ENCODE data around the gene SFMBT1. TPM values are rescaled to one million over a fixed set of nuclear protein-coding genes. Genes with fewer than 3 reads are reported as not detected.

SFMBT1 gene
- polyA plus RNA-seq, 2 of the 4 experiments (the other 2 are of a cell fraction), result 7.0 to 9.9 TPM

DNA sequence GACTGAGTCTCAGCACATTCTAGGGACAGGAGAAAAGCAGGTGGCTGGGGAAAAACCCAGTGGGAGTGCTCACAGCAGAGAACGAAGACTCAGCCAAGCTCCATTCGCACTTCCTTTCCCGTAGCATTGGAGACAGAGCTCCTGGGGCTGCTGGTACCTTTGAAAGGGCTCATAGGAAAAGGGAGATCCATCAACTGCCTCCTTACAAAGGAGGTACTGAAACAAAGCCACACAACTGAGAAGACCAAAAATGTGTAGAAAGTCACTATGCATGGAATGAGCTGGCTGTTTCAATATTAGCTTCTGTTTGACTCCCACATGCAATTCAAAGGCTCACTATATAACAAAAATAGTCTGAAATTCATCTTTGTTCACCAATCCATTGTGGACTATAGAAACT lies 165.4 kb downstream of the SFMBT1 start:
- no peak overlapping the region for H3K4me2 ChIP-seq
- ChIA-PET CTCF (interaction anchor here (1.1 kb wide), 1 partner anchor 55 kb away, joined by 3 read pairs; no protein-coding TSS in a partner anchor), POLR2A (no interaction called here)
- no peaks in the 10 kb centered on the region for H3K9me3 ChIP-seq
- H3K4me3 ChIP-seq, result no peak overlapping the region
- ATAC-seq (no peak), DNase-seq (ENCODE audit: low read depth in 1 of 2, low spot score in 1 of 2) (no peak), FAIRE-seq (no peak)
- no peak overlapping the region for H3K27ac ChIP-seq
- 93% methylated on average over 3 of the region's 3 CpGs for WGBS (ENCODE audit: missing lambda C conversion rate)
- H3K4me1 ChIP-seq, result no peaks in the 10 kb centered on the region
- TF ChIP-seq CHD2 (IDR thresholded peaks at IDR 0.05; ENCODE audit: low read length, partially characterized antibody) (no peak), HOXB5 (CRISPR knock-in tag; IDR thresholded peaks at IDR 0.05) (no peak), ESRRA (IDR thresholded peaks at IDR 0.05; ENCODE audit: borderline replicate concordance, low read length) (no peak), BHLHE40 (IDR thresholded peaks at IDR 0.05; ENCODE audit: low read depth, low read length) (no peak), RCOR1 (IDR thresholded peaks at IDR 0.05; ENCODE audit: low read depth, low read length) (no peak), ZNF302 (CRISPR knock-in tag; IDR thresholded peaks at IDR 0.05) (no peak), NR3C1 (IDR thresholded peaks at IDR 0.05) (no peak), POLR2A (IDR thresholded peaks at IDR 0.05; ENCODE audit: low read length) (no peak), ZC3H11A (IDR thresholded peaks at IDR 0.05) (no peak), FOXS1 (CRISPR knock-in tag; IDR thresholded peaks at IDR 0.05) (no peak), EP300 (IDR thresholded peaks at IDR 0.05) (no peak), SMC3 (IDR thresholded peaks at IDR 0.05) (no peak), GATA3 (IDR thresholded peaks at IDR 0.05; ENCODE audit: borderline replicate concordance) (no peak)
- TF ChIP-seq, protein P1, sequence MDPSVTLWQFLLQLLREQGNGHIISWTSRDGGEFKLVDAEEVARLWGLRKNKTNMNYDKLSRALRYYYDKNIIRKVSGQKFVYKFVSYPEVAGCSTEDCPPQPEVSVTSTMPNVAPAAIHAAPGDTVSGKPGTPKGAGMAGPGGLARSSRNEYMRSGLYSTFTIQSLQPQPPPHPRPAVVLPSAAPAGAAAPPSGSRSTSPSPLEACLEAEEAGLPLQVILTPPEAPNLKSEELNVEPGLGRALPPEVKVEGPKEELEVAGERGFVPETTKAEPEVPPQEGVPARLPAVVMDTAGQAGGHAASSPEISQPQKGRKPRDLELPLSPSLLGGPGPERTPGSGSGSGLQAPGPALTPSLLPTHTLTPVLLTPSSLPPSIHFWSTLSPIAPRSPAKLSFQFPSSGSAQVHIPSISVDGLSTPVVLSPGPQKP (IDR thresholded peaks at IDR 0.05; ENCODE audit: low read depth, low read length), result no peak
- TF ChIP-seq, protein P2, sequence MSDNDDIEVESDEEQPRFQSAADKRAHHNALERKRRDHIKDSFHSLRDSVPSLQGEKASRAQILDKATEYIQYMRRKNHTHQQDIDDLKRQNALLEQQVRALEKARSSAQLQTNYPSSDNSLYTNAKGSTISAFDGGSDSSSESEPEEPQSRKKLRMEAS (IDR thresholded peaks at IDR 0.05), result no peak
- TF ChIP-seq, protein P3, sequence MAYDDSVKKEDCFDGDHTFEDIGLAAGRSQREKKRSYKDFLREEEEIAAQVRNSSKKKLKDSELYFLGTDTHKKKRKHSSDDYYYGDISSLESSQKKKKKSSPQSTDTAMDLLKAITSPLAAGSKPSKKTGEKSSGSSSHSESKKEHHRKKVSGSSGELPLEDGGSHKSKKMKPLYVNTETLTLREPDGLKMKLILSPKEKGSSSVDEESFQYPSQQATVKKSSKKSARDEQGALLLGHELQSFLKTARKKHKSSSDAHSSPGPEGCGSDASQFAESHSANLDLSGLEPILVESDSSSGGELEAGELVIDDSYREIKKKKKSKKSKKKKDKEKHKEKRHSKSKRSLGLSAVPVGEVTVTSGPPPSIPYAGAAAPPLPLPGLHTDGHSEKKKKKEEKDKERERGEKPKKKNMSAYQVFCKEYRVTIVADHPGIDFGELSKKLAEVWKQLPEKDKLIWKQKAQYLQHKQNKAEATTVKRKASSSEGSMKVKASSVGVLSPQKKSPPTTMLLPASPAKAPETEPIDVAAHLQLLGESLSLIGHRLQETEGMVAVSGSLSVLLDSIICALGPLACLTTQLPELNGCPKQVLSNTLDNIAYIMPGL (CRISPR knock-in tag; IDR thresholded peaks at IDR 0.05; ENCODE audit: borderline replicate concordance), result no peak
- TF ChIP-seq, protein P4, sequence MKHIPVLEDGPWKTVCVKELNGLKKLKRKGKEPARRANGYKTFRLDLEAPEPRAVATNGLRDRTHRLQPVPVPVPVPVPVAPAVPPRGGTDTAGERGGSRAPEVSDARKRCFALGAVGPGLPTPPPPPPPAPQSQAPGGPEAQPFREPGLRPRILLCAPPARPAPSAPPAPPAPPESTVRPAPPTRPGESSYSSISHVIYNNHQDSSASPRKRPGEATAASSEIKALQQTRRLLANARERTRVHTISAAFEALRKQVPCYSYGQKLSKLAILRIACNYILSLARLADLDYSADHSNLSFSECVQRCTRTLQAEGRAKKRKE (CRISPR knock-in tag; IDR thresholded peaks at IDR 0.05; ENCODE audit: low read depth), result no peak
- TF ChIP-seq, protein P5, sequence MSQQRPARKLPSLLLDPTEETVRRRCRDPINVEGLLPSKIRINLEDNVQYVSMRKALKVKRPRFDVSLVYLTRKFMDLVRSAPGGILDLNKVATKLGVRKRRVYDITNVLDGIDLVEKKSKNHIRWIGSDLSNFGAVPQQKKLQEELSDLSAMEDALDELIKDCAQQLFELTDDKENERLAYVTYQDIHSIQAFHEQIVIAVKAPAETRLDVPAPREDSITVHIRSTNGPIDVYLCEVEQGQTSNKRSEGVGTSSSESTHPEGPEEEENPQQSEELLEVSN (IDR thresholded peaks at IDR 0.05; ENCODE audit: borderline replicate concordance, low read depth), result no peak

DNA sequence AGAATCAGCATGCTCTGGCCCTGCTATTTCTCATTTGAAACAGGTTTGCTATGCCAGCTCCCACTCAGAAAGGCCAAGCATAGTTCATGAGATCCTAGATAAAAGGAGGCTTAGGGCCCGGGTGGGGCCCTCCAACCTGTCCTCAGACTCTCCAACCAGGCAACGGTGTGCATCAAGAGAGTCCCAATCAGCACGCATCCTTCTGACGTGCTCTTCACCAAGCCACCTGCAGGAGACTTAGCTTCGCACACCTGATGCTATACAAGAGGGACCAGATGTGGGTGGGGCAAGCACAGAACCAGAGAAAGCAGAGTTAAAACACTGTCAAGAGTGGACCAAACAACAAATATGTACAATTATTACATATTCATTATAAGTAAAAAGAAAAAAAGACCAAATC lies 165.8 kb downstream of the SFMBT1 start:
- no peak for FAIRE-seq
- Histone ChIP-seq H3K4me3 (no peak overlapping the region), H3K27ac (no peak overlapping the region), H3K4me2 (no peak overlapping the region), H3K9me3 (no peaks in the 10 kb centered on the region), H3K4me1 (no peaks in the 10 kb centered on the region)
- WGBS (ENCODE audit: missing lambda C conversion rate), result 93% methylated on average over 5 of the region's 5 CpGs
- CTCF ChIA-PET, result interaction anchor here (1.1 to 1.6 kb wide), 3 partner anchors 19 to 55 kb away, joined by 3 read pairs; no protein-coding TSS in a partner anchor
- no peak for TF ChIP-seq RNF2 (IDR thresholded peaks at IDR 0.05; ENCODE audit: borderline replicate concordance, low read depth)
- TF ChIP-seq, protein P4 (CRISPR knock-in tag; IDR thresholded peaks at IDR 0.05; ENCODE audit: low read depth), result no peak
- no peak for TF ChIP-seq SMC3 (IDR thresholded peaks at IDR 0.05)
- no peak for TF ChIP-seq SREBF2 (IDR thresholded peaks at IDR 0.05)
- TF ChIP-seq EP300 (IDR thresholded peaks at IDR 0.05), result no peak
- no peak for TF ChIP-seq EHF (CRISPR knock-in tag; IDR thresholded peaks at IDR 0.05)
- no peak for TF ChIP-seq FOXS1 (CRISPR knock-in tag; IDR thresholded peaks at IDR 0.05)
- no peak for TF ChIP-seq BHLHE40 (IDR thresholded peaks at IDR 0.05; ENCODE audit: low read depth, low read length)
- no peak for TF ChIP-seq MAZ (IDR thresholded peaks at IDR 0.05; ENCODE audit: borderline replicate concordance, low read depth, low read length)
- TF ChIP-seq, protein P6, sequence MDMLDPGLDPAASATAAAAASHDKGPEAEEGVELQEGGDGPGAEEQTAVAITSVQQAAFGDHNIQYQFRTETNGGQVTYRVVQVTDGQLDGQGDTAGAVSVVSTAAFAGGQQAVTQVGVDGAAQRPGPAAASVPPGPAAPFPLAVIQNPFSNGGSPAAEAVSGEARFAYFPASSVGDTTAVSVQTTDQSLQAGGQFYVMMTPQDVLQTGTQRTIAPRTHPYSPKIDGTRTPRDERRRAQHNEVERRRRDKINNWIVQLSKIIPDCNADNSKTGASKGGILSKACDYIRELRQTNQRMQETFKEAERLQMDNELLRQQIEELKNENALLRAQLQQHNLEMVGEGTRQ (IDR thresholded peaks at IDR 0.05), result no peak
- POLR2A ChIA-PET, result no interaction called here
- no peak for DNase-seq (ENCODE audit: low read depth in 1 of 2, low spot score in 1 of 2)
- no peak for ATAC-seq
